Fibroblast of the aortic adventitia (primary cell): Measurements from ENCODE around the gene FOLR3. TPM values are rescaled to one million over a fixed set of nuclear protein-coding genes. Genes with fewer than 3 reads are reported as not detected.
"Not testable (repeated sequence)": the region's sequence is repeated elsewhere in the genome, so short reads cannot be mapped to it uniquely, and the experiment has no call there.

Source experiments
- DNase-seq: peaks from one replicate; pipeline ENCODE4 v3.0.0-alpha.2; 2010; ENCODE audit warnings: low read depth
- H3K4me3 ChIP-seq: 2 replicates; pipeline ENCODE4 v1.5.1; 2011; ENCODE audit warnings: low read depth, mild to moderate bottlenecking, control low read depth, low read length, moderate library complexity
- CTCF ChIP-seq: IDR thresholded peaks from 2 replicates; pipeline ENCODE4 v1.5.1; 2011; ENCODE audit warnings: mild to moderate bottlenecking, low read length, control low read depth, inconsistent platforms; ENCODE audit not compliant: insufficient read depth
- total RNA-seq: library from RNA; depleted of rRNA; stranded (reverse); fragments of >200 nt; gene quantifications from 2 replicates; pipeline ENCODE4 v1.2.3, GENCODE V29; 2012; ENCODE audit warnings: low replicate concordance

Gene FOLR3
- total RNA-seq, 1 donor = 0.90 TPM

DNA sequence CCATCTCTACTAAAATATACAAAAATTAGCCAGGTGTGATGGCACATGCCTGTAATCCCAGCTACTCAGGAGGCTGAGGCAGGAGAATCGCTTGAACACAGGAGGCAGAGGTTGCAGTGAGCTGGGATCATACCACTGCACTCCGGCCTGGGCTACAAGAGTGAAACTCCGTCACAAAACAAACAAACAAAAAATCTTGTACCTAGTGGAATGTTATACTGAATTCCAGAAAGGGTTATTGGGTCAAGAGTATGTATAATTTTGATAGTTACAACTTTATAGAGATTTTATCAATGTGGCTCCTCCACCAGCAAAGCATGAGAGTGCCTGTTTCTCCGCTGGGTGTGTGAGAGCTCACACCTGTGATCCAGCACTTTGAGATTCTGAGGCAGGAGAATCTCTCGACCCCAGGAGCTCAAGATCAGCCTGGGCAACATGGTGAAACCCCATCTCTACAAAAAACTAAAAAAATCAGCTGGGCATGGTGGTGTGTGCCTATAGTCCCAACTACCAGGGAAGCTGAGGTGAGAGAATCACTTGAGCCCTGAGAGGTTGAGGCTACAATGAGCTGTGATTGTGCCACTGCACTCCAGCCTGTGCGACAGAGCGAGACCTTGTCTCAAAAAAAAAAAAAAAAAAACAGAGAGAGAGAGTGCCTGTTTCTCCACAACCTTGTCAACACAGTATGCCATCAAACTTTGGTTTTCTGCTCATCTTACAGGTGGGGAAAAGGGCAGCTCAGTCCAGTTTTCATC, 43.7 kb downstream of the FOLR3 start:
- no peak overlapping the region for H3K4me3 ChIP-seq
- DNase-seq = no peak
- no peak for TF ChIP-seq CTCF

DNA sequence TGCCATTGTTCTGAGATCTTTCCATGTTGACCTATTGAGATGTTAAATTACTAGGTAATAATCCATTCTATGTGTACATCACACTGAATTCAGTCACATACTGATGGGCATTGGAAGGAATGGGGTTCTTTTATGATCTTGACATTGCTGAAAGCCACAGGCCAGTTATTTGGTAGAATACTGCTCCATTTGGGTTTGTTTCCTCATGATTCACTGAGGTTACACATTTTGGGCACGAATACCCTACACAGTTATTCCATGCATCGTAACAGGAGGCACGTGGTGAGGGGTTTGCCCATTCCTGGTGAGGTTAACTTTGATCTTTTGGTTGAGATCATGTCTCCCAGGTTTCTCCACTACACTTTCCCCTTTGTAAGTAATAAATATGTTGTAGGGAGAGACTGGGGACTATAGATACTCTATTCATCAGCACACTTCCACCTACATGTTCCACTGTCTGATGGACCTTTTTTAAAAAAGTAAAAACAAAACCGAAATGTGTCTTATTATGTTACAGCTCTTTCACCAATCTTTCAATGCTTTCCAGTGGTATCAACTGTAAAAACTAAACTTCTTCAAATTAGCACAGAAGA, 44.4 kb downstream of the FOLR3 start:
- H3K4me3 ChIP-seq = no peak overlapping the region
- no peak for TF ChIP-seq CTCF
- DNase-seq = no peak

DNA sequence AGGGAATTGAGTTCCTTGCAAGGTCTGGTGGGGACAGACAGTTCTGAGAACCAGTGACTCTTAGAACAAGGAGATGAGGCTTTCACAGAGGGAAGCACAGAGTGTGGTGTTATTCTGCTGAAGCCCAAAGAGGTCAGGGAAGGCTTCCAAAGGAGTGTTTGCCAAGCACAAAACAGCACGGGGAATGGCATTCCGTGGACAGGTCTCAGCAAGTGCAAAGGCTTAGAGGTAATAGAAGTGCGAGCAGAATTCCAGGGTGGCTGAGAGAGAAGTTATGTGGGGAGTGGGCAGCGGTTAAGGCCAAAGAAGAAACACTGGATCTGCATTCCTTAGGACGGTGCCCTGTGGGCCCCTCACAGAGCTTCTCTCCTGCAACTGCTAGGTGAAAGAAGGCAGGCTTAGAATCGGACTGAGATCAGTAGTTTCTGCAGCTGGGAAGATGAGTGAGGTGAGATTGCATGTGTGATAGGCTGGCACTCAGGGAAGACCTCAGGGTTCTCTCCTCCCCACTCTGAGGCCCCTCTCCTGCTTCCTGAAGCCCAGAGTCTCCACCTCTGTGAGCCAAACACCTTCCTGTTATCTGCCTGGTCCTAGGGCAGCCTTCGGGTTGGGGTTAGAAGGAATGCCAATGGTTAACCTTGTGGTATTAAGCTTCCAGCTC, 45.5 kb downstream of the FOLR3 start:
- not testable (repeated sequence) for DNase-seq, H3K4me3 ChIP-seq

DNA sequence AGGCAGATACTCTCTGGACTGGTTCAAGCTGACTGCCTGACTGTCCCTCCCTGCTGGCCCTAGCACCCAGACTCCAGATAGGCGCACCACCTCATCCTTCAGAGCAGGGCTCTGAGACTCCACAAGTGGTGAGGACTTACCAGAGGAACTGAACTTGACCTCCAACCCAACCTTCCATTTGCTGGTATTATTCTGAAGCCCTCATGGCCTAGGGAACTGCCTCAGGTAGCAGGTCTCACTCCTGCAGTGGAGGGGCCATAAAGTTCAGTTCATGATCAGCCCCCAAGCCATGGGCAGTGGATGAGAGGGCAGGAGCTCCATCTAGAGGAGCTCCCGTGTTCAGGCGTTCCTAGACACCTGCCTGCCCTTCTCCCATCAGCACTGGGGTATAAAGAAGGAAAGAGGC, 46.0 kb downstream of the FOLR3 start:
- not testable (repeated sequence) for DNase-seq

GRCh38 chr11:72188267-72188666, 52.7 kb downstream of the FOLR3 start:
- no peak for DNase-seq
- no peak overlapping the region for H3K4me3 ChIP-seq
- TF ChIP-seq CTCF = no peak

More for the DNA sequence above, 46.0 kb downstream of the FOLR3 start:
- not testable (repeated sequence) for H3K4me3 ChIP-seq

Other genes starting within 250 kb of the FOLR3 start
- gene XNDC1N, start 207.1 kb upstream of the FOLR3 start, total RNA-seq = 3.5 and 13.0 TPM in 2 replicates
- 13.0 and 22.9 TPM in 2 replicates for gene RNF121, start 206.7 kb upstream of the FOLR3 start, total RNA-seq
- gene IL18BP, start 136.8 kb upstream of the FOLR3 start, total RNA-seq = 1.1 and 2.2 TPM in 2 replicates
- 134 and 196 TPM in 2 replicates for gene NUMA1, start 55.2 kb upstream of the FOLR3 start, total RNA-seq
- 0.98 and 8.9 TPM in 2 replicates for gene LRRC51, start 54.9 kb upstream of the FOLR3 start, total RNA-seq
- gene LAMTOR1, start 32.4 kb upstream of the FOLR3 start, total RNA-seq = 99.0 and 220 TPM in 2 replicates
- not detected in 2 replicates for gene TOMT, start 29.8 kb upstream of the FOLR3 start, total RNA-seq
- 24.5 and 49.5 TPM in 2 replicates for gene ANAPC15, start 23.0 kb upstream of the FOLR3 start, total RNA-seq
- gene FOLR1, start 56.4 kb downstream of the FOLR3 start, total RNA-seq = 0.18 TPM in 1 of 2 replicates, not detected in the other
- gene FOLR2, start 81.1 kb downstream of the FOLR3 start, total RNA-seq = not detected in 2 replicates
- gene INPPL1, start 89.0 kb downstream of the FOLR3 start, total RNA-seq = 27.9 and 54.6 TPM in 2 replicates
- not detected in 2 replicates for gene PHOX2A, start 108.5 kb downstream of the FOLR3 start, total RNA-seq